HepG2 (cell line): ENCODE results near the gene L3MBTL1. TPM values are rescaled to one million over a fixed set of nuclear protein-coding genes. Genes with fewer than 3 reads are reported as not detected.
A peak's percentile ranks its signal among the peaks of the same experiment; 100 is the strongest.

ENCODE experiments used
- ESRRA ChIP-seq: sonication (generic); formaldehyde crosslinking; IDR thresholded peaks from 2 replicates; pipeline ENCODE4 v1.5.1; 2020; ENCODE audit warnings: mild to moderate bottlenecking, low read depth, missing genetic modification reagents
- GABPA ChIP-seq, 2 experiments: IDR thresholded peaks; 2 replicates each; pipeline ENCODE4 v1.6.1; 2011 to 2016; ENCODE audit warnings: low read depth in 2 of 2, low read length in 1 of 2, missing biosample characterization in 1 of 2, missing genetic modification characterization in 1 of 2
- GTF3A ChIP-seq: sonication (generic); formaldehyde crosslinking; conservative IDR thresholded peaks from 2 replicates; pipeline ENCODE4 v1.4.0; 2020; ENCODE audit warnings: mild to moderate bottlenecking, missing genetic modification reagents
- MED8 ChIP-seq: sonication (generic); formaldehyde crosslinking; IDR thresholded peaks from 2 replicates; pipeline ENCODE4 v1.8.1; 2023; ENCODE audit warnings: mild to moderate bottlenecking, missing genetic modification reagents; ENCODE audit not compliant: insufficient replicate concordance
- NR2C2 ChIP-seq: sonication (generic); formaldehyde crosslinking; IDR thresholded peaks from 2 replicates; pipeline ENCODE4 v1.4.0; 2020; ENCODE audit warnings: missing genetic modification reagents, mild to moderate bottlenecking, moderate library complexity, borderline replicate concordance
- NRL ChIP-seq: sonication (generic); formaldehyde crosslinking; IDR thresholded peaks from 2 replicates; pipeline ENCODE4 v1.5.0; 2020; ENCODE audit warnings: missing genetic modification reagents, mild to moderate bottlenecking, moderate library complexity, borderline replicate concordance
- STAT6 ChIP-seq: sonication (generic); formaldehyde crosslinking; IDR thresholded peaks from 2 replicates; pipeline ENCODE4 v1.4.0; 2020; ENCODE audit warnings: missing genetic modification reagents, mild to moderate bottlenecking, borderline replicate concordance
- TRIM22 ChIP-seq: fragments of 450-650 bp; IDR thresholded peaks from 2 replicates; pipeline ENCODE4 v1.6.1; 2017
- ZNF274 ChIP-seq: sonication (generic); formaldehyde crosslinking; IDR thresholded peaks from 2 replicates; pipeline ENCODE4 v1.5.1; 2020; ENCODE audit warnings: mild to moderate bottlenecking, missing genetic modification reagents
- ZNF546 ChIP-seq: sonication (generic); formaldehyde crosslinking; conservative IDR thresholded peaks from 2 replicates; pipeline ENCODE4 v1.8.1; 2023; ENCODE audit warnings: mild to moderate bottlenecking, missing genetic modification reagents
- ZNF577 ChIP-seq: sonication (generic); formaldehyde crosslinking; IDR thresholded peaks from 2 replicates; pipeline ENCODE4 v1.4.0; 2020; ENCODE audit warnings: mild to moderate bottlenecking, low read depth, missing genetic modification reagents, borderline replicate concordance
- ZNF839 ChIP-seq: sonication (generic); formaldehyde crosslinking; IDR thresholded peaks from 2 replicates; pipeline ENCODE4 v1.4.0; 2020; ENCODE audit warnings: missing genetic modification reagents, mild to moderate bottlenecking, borderline replicate concordance
- polyA plus RNA-seq, 8 experiments: library from polyadenylated mRNA; depleted of rRNA in 3 of 8; stranded (reverse) in 7 of 8; unstranded in 1 of 8; fragments of >200 nt; fragmentation: Illumina TruSeq in 4 of 8; extraction: Trizol in 4 of 8; gene quantifications; 2 replicates each; pipeline versions ENCODE4 v1.2.1 to v1.2.3, GENCODE V29; 2011 to 2016; ENCODE audit warnings: low read depth in 4 of 8, missing spikeins in 1 of 8, mixed read lengths in 1 of 8; ENCODE audit not compliant: insufficient read depth in 1 of 8
- total RNA-seq, 5 experiments: library from RNA; depleted of rRNA; stranded (reverse); fragments of >200 nt; fragmentation: Illumina TruSeq; extraction: Trizol; gene quantifications; 2 replicates each; pipeline ENCODE4 v1.2.3, GENCODE V29; 2016; ENCODE audit warnings: low read depth in 1 of 5

Gene L3MBTL1
- total and polyA plus RNA-seq, 2 of the 13 experiments (the other 11 are each of a cell fraction or from before 2014, with no cell fraction given): 9.0 to 17.8 TPM

GRCh38 chr20:43536041-43536816 lies 28.7 kb downstream of the L3MBTL1 start (continued):
- TF ChIP-seq STAT6 (CRISPR knock-in tag): no peak
- TF ChIP-seq ZNF274 (CRISPR knock-in tag): no peak
- no peak for TF ChIP-seq NRL (CRISPR knock-in tag)
- TF ChIP-seq ZNF839 (CRISPR knock-in tag): no peak
- TF ChIP-seq NR2C2 (CRISPR knock-in tag): 0 out of 2 replicates have a peak, but pooled peaks have one; percentile 11
- TF ChIP-seq ESRRA (CRISPR knock-in tag): no peak
- no peak for TF ChIP-seq ZNF546 (CRISPR knock-in tag)
- no peak for TF ChIP-seq GTF3A (CRISPR knock-in tag)
- no peak for TF ChIP-seq ZNF577 (CRISPR knock-in tag)
- no peak for TF ChIP-seq TRIM22
- TF ChIP-seq MED8 (CRISPR knock-in tag): peak; percentile 19
- TF ChIP-seq GABPA (IDR thresholded peaks at IDR 0.05; ENCODE audit: low read depth, low read length): no peak
- no peak for TF ChIP-seq GABPA (CRISPR knock-in tag; IDR thresholded peaks at IDR 0.05; ENCODE audit: low read depth)
